Muscle layer of colon (tissue), 2 donors: ENCODE results near the gene XAF1.

Source experiments
- H3K27ac ChIP-seq: one replicate; pipeline ENCODE4 v1.7.0; 2013; ENCODE audit warnings: low read depth, mild to moderate bottlenecking, low read length, moderate library complexity
- H3K27me3 ChIP-seq, 2 donors: one replicate each; pipeline ENCODE4 v1.7.0; 2013; ENCODE audit warnings: low read length in 2 of 2, mild to moderate bottlenecking in 2 of 2; ENCODE audit not compliant: insufficient read depth in 2 of 2, control insufficient read depth in 1 of 2
- H3K36me3 ChIP-seq: one replicate; pipeline ENCODE4 v1.7.0; 2013; ENCODE audit warnings: mild to moderate bottlenecking, low read length; ENCODE audit not compliant: insufficient read depth
- H3K4me1 ChIP-seq: one replicate; pipeline ENCODE4 v1.7.0; 2013; ENCODE audit warnings: mild to moderate bottlenecking, low read length; ENCODE audit not compliant: insufficient read depth
- H3K4me3 ChIP-seq, 2 donors: one replicate each; pipeline ENCODE4 v1.7.0; 2013; ENCODE audit warnings: low read length in 2 of 2, low read depth in 1 of 2, mild to moderate bottlenecking in 1 of 2, moderate library complexity in 1 of 2
- H3K9ac ChIP-seq: one replicate; pipeline ENCODE4 v1.7.0; 2013; ENCODE audit warnings: low read length
- H3K9me3 ChIP-seq: one replicate; pipeline ENCODE4 v1.7.0; 2013; ENCODE audit warnings: mild to moderate bottlenecking, low read length
- donor health status: abdominal sarcoma.
- donor health status: Adenocarcinoma of cecum.

Gene XAF1

DNA sequence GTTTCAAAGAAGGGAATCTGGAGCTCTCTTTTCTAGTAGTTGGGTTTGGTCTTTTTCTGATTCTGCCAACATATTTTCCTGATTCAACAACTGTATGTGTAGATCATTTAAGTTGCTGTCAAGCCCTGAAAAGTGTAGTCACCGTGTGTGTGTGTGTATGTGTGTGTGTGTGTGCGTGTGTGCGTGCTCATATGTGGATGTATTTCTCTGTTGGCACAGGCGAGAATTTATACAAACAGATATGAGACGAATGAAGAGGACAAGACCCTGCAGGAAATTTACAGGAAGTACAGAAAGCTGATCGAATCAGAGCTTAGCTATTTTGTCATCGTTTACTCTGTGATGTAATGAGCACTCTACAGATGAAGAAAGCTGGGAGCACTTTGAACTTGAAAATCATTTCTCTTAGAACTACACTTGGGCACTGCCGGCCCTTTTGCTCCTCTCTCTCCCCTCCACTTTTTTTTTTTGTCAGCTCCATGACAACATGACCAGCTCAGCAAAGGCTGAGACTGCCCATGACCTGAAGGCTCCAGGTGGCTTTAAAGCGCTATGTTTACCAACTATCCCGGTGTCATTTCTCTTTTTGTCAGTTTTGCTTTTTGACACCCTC is 31.3 kb downstream of the XAF1 start:
- no peak overlapping the region for H3K9ac ChIP-seq
- H3K4me1 ChIP-seq, result no peaks in the 10 kb centered on the region
- H3K9me3 ChIP-seq, result no peaks in the 10 kb centered on the region
- H3K27ac ChIP-seq, result no peak overlapping the region
- H3K36me3 ChIP-seq, result no peaks in the 10 kb centered on the region
- peaks cover under 1 to 8% of the 10 kb centered on the region in 2 donors for H3K27me3 ChIP-seq
- no peak overlapping the region for H3K4me3 ChIP-seq

GRCh38 chr17:6789146-6789545 is 33.3 kb downstream of the XAF1 start:
- no peaks in the 10 kb centered on the region for H3K36me3 ChIP-seq
- H3K9me3 ChIP-seq, result no peaks in the 10 kb centered on the region
- no peak overlapping the region for H3K4me3 ChIP-seq
- H3K27me3 ChIP-seq, result peaks cover 3 to 8% of the 10 kb centered on the region in 2 donors
- H3K4me1 ChIP-seq, result no peaks in the 10 kb centered on the region
- no peak overlapping the region for H3K9ac ChIP-seq
- no peak overlapping the region for H3K27ac ChIP-seq

GRCh38 chr17:6793748-6794493 is 38.1 kb downstream of the XAF1 start:
- Histone ChIP-seq H3K9me3 (no peaks in the 10 kb centered on the region), H3K27ac (no peak overlapping the region), H3K4me3 (no peak overlapping the region), H3K4me1 (no peaks in the 10 kb centered on the region), H3K36me3 (no peaks in the 10 kb centered on the region), H3K27me3 (peaks cover 3 to 10% of the 10 kb centered on the region in 2 donors), H3K9ac (no peak overlapping the region)

DNA sequence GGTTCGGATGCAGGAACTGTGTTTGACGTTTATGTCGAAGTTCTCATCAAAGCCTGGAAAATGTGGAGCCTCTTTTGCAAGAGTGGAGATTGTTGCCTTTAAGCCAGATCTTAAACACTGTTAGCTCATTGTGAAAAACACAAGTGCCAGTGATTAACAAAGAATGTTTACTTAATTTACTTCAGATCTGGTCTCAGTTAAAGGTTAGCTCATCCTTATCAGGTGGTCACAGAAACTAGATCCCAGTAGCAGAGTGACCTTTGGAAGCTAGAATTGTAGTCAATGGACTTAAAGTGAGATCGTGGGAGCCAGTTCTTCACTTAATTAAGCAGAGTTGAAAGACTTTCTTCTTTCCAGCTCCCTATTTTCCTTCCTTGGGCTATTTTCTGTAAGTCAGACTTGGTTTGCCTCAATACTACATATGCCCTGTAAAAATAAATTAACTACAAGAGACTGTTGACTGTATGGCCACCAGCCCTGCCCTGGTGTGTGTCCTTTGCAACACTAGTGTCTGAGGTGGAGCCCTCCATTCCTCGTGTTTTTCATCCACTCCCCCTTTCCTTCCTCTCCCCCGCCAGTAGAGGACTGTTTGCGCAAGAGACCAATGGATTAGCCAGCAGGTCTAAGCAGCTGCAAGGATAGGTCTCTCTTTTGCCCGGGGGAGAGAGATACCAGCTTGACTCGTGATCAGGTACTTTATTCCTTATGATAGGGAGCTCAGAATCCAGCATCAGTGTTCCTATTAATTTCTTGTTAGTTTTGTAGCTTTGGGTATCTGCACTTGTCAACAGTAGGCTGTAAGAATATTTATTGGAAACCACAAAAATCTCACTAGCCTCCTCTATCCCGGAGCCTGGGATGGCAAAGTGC is 40.4 kb downstream of the XAF1 start:
- Histone ChIP-seq H3K4me1 (no peaks in the 10 kb centered on the region), H3K27ac (no peak overlapping the region), H3K9me3 (no peaks in the 10 kb centered on the region), H3K27me3 (peaks cover 3 to 4% of the 10 kb centered on the region in 2 donors), H3K9ac (no peak overlapping the region), H3K36me3 (no peaks in the 10 kb centered on the region), H3K4me3 (no peak overlapping the region)

- Histone ChIP-seq H3K27ac (no peak overlapping the region), H3K9me3 (no peaks in the 10 kb centered on the region), H3K9ac (no peak overlapping the region), H3K27me3 (peaks cover 3 to 4% of the 10 kb centered on the region in 2 donors), H3K36me3 (no peaks in the 10 kb centered on the region), H3K4me1 (no peaks in the 10 kb centered on the region), H3K4me3 (no peak overlapping the region)
These were observed 41.1 kb downstream of the XAF1 start for GRCh38 chr17:6796887-6797490.

DNA sequence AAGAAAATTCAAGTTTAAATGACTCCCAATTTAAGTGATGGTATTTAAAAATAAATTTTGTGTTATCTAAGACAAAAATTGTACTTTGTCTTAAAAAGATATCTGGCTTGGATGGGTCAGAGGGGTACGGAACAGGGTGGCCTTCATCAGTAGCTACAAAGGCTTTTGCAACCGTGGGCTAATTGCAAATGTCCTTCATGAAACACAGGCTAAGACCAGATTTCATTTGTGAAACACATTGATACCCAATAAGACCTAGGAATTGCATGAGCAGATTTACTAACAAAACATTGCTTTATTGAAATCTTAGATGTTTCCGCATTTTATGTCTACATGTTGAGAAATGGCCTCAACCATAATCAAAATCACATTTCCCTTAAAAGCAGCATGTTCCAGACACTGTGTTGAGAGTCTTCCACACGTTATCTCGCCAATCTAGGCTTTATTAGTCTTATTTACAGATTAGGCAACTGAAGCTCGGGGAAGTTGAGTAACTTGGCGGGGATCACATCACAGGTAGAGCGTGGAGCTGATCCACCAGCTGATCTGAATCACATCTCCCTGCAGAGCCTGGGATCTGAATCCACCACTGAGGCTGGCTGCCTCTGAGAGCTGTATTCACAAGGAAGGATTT is 42.0 kb downstream of the XAF1 start:
- H3K4me1 ChIP-seq, result no peaks in the 10 kb centered on the region
- H3K4me3 ChIP-seq, result no peak overlapping the region
- H3K27me3 ChIP-seq, result peaks cover 0 to 4% of the 10 kb centered on the region in 2 donors
- H3K27ac ChIP-seq, result no peak overlapping the region
- H3K9me3 ChIP-seq, result no peaks in the 10 kb centered on the region
- H3K36me3 ChIP-seq, result no peaks in the 10 kb centered on the region
- H3K9ac ChIP-seq, result no peak overlapping the region

DNA sequence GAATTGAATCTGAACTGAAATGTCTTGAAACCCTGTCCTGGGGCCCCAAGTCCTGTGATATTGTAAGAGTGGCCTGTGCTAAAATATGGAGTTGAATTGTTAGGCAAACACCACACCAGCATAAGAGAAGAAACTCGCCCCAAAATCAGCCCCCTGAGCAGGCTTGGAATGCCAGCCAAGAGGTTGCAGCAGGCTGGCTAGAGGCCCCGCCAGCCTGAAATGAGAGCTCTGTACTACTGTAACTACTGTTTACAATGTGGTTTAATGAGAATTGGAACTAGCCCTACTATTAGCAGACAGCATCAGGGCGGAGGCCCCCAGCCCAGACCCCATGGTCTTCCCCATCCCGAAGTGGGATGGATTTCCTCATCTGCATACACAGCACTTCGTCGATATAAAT is 43.9 kb downstream of the XAF1 start:
- Histone ChIP-seq H3K27ac (no peak overlapping the region), H3K36me3 (no peaks in the 10 kb centered on the region), H3K4me1 (no peaks in the 10 kb centered on the region), H3K9me3 (no peaks in the 10 kb centered on the region), H3K27me3 (peaks cover 0 to 4% of the 10 kb centered on the region in 2 donors), H3K4me3 (no peak overlapping the region), H3K9ac (no peak overlapping the region)

DNA sequence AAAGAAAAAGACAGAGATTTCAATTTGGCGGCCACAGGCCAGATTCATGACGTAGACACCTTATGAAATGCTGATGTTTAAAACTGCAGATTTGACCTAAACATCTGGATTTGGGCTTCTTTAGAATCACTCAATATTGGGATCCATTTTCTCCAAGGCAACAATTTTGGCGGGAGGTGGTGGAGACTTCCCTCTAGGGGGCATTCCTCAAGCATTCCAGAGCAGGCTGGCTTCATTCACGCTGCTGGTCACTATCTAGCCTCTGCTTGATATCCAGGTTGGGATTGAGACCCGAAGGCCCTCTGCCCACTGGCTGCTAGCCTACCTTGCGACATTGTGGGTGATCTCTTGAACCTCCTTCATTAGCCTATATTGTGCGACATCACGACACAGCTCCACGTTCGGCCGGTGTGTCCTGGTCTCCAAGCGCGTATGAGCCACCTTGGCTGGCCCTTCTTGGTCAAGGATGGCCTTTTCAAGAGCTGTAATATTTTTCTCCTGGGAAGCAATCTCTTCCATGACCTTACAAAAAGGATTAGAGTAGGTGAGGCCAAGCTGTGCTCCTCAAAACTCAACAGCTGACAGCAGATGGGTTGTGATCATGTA is 44.7 kb downstream of the XAF1 start:
- no peaks in the 10 kb centered on the region for H3K36me3 ChIP-seq
- no peak overlapping the region for H3K9ac ChIP-seq
- H3K27ac ChIP-seq, result no peak overlapping the region
- no peak overlapping the region for H3K4me3 ChIP-seq
- H3K9me3 ChIP-seq, result no peaks in the 10 kb centered on the region
- no peaks in the 10 kb centered on the region for H3K4me1 ChIP-seq
- H3K27me3 ChIP-seq, result peaks cover 0 to 4% of the 10 kb centered on the region in 2 donors

- H3K27ac ChIP-seq, result no peak overlapping the region
- H3K9me3 ChIP-seq, result no peaks in the 10 kb centered on the region
- no peaks in the 10 kb centered on the region for H3K27me3 ChIP-seq
- H3K9ac ChIP-seq, result no peak overlapping the region
- H3K36me3 ChIP-seq, result no peaks in the 10 kb centered on the region
- H3K4me3 ChIP-seq, result no peak overlapping the region
- no peaks in the 10 kb centered on the region for H3K4me1 ChIP-seq
These were observed 55.7 kb downstream of the XAF1 start for GRCh38 chr17:6811510-6811909.

GRCh38 chr17:6812295-6812694 is 56.4 kb downstream of the XAF1 start:
- no peaks in the 10 kb centered on the region for H3K4me1 ChIP-seq
- no peaks in the 10 kb centered on the region for H3K36me3 ChIP-seq
- H3K4me3 ChIP-seq, result no peak overlapping the region
- no peak overlapping the region for H3K27ac ChIP-seq
- H3K9me3 ChIP-seq, result no peaks in the 10 kb centered on the region
- no peaks in the 10 kb centered on the region for H3K27me3 ChIP-seq
- no peak overlapping the region for H3K9ac ChIP-seq
